Measurements from ENCODE around the gene HYOU1.

The HYOU1 gene

DNA sequence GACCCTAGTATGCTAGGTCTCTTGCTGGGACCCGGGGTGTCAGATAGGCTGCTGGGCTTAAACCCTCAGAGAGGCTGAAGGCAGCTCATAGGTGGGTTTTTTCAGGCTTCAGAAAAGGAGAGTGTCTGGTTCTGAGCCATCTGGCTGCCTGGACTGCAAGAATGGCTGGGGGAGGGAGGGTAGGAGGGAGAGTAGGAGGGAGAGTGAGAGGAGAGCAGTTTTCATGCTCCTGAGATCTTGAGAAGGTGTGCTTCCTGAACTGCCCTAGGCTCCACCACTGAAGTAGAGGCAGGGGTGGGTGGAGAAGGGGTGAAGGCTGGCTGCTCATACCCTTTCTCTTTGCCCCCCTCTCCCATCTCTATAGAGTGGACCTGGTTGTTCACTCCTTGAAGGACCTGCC, 32.3 kb upstream of the HYOU1 start:
- TF ChIP-seq, protein P1, sequence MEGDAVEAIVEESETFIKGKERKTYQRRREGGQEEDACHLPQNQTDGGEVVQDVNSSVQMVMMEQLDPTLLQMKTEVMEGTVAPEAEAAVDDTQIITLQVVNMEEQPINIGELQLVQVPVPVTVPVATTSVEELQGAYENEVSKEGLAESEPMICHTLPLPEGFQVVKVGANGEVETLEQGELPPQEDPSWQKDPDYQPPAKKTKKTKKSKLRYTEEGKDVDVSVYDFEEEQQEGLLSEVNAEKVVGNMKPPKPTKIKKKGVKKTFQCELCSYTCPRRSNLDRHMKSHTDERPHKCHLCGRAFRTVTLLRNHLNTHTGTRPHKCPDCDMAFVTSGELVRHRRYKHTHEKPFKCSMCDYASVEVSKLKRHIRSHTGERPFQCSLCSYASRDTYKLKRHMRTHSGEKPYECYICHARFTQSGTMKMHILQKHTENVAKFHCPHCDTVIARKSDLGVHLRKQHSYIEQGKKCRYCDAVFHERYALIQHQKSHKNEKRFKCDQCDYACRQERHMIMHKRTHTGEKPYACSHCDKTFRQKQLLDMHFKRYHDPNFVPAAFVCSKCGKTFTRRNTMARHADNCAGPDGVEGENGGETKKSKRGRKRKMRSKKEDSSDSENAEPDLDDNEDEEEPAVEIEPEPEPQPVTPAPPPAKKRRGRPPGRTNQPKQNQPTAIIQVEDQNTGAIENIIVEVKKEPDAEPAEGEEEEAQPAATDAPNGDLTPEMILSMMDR (conservative IDR thresholded peaks at IDR 0.05): no peak
- no peak overlapping the region for H3K27ac ChIP-seq

DNA sequence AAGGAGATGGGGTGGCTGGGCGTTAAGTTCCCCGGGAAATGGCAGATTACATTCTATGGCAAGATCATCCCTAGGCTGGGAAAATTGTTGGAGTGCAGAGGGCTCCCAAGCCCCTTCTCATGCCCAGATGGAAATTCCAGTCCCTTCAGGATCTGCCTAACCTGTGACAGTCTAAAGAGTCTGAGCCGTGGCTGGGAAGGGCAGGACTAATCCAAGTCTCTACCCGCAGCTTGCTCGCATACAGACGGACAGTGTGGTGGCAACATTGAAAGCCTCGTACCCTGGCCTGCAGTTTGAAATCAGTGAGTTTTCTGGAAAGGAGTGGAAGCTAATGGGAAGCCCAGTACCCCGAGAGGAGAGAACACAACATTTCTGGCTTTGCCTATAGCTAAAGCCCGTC, 31.4 kb upstream of the HYOU1 start:
- no peak overlapping the region for H3K27ac ChIP-seq
- TF ChIP-seq, protein P1 (conservative IDR thresholded peaks at IDR 0.05): no peak

DNA sequence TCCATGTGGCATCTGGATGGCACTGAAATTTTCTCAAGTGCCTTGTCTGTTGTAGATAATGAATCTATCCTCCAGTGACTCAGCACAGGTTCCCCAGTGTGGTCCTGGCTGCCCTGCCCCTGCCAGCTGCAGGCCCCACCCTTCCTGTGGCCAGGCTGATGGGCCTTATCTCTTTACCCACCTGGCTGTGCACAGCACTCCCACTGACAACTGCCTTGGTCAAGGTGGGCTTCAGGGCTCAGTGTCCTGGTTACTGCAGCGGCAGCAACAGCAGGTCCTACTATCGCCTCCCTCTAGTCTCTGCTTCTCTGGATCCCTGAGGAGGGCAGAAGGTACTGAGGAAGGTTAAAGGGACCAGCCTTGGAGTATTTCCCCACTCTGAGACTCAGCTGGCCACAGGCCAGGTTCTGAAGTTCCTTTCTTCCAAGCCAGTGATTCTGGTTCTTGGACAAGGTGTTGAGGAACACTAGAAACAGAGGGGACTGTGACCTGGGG, 30.8 kb upstream of the HYOU1 start:
- no peak overlapping the region for H3K27ac ChIP-seq
- TF ChIP-seq, protein P1 (conservative IDR thresholded peaks at IDR 0.05): no peak

DNA sequence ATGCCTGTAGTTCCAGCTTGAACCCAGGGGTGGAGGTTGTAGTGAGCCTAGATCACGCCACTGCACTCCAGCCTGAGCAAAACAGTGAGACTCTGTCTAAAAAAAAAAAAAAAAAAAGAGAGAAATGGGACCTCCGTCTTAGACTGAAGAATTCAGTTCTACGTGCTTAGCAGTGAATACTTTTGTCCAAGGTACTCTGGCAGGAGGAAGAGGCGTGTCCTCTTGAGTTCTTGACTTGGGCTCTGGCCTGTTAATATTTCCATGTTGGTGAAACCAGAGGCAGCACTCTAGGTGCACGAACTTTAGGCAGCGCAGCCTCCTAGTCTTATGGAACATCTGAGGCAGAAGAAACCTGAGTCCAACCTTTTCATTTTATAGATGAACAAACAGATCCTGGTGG, 30.1 kb upstream of the HYOU1 start:
- no peak overlapping the region for H3K27ac ChIP-seq
- TF ChIP-seq, protein P1 (conservative IDR thresholded peaks at IDR 0.05): no peak

DNA sequence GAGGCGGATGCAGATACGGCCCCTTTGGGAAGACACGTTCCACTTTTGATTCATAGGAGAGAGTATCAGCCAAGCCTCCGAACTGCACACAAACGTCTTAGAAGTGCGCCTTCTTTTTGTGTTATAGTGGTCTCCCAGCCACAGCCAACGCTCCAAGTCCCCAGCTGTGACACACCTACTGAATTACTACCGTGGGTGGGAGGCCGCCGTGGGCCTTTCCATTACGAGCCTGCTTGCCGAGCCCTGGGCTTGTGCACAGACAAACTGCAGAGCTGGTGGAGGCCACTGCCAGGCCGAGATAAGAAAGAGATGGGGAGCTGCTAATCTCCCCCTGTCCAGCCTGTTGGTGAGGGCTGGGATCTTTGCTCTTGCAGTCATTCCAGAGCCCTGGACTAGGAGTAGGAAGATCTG, 28.4 kb upstream of the HYOU1 start:
- H3K27ac ChIP-seq: peak overlapping the region; percentile 87
- TF ChIP-seq, protein P1 (conservative IDR thresholded peaks at IDR 0.05): no peak

DNA sequence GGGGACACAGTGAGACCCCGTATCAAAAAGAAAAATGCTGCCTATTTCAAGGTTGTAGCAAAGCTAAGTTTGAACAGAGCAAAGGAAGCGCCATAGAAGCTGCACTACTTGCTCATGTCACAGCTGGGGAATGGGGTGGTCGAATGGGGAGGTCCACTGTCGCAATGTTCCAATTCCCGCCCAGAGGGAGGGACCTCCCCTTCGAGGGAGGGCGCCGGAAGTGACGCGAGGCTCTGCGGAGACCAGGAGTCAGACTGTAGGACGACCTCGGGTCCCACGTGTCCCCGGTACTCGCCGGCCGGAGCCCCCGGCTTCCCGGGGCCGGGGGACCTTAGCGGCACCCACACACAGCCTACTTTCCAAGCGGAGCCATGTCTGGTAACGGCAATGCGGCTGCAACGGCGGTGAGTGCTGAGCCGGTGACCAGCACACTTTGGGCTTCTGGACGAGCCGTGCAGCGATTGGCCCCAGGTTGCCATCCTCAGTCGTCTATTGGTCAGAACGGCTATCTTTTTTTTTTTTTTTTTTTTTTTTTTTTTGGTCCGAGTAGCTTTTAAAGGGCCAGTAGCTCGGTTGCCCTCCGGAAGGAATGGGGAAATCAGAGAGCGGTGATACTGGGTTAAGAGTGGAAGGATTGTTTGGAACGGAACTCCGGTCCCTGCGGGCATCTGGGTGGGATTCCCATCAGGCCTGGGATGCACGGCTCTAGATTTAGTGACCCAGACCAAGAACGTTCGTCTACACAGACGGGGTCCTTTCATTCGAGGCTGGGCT, 27.8 kb upstream of the HYOU1 start, which contains the start of gene HMBS:
Gene HMBS, plus strand, starts transcription at position 219 of the 774 bp plus-strand sequence. Its CDS starts 153 bp downstream, at position 372.
- peak within 1 kb of the TSS; percentile 87 for H3K27ac ChIP-seq
- TF ChIP-seq, protein P1 (conservative IDR thresholded peaks at IDR 0.05): no peak

DNA sequence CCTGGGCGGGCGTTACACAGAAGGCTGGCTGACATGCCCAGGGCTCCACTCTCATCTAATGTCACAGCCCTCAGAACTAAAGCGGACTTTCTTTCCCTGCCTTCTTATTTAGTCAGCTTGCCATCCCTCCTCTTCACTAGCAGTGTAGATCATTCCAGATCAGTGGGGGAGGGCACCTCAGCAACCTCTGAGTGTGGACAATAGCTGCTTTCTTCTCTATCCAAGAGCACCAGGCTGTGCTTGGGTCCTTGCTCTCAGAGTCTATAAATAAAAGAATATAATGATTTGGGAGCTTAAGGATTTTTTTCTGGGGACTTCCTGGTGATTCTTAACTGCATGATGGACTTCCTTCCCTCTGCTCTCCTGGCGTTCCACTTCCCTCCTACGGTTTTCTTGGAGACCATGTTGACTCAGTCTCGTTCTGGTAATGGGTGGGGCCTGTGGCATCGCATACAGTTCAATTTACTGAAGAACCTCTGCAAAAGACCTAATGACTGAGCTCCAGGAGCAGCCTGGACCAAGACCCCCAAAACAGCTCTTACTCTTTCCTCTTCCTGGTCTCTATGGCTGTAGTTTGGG, 24.8 kb upstream of the HYOU1 start:
- TF ChIP-seq, protein P1 (conservative IDR thresholded peaks at IDR 0.05): no peak
- H3K27ac ChIP-seq: no peak overlapping the region

Data from VCaP (cell line).